Activated CD4-positive, alpha-beta T cell treated with anti-CD3 and anti-CD28 coated beads, Interleukin-2, amount 50 U/mL, for 16 hours (primary cell): ENCODE results near the gene CNTNAP2.

Experiments used
- DNase-seq: peaks from one replicate; pipeline ENCODE4 v3.0.0-alpha.2; 2020

The CNTNAP2 gene

DNA sequence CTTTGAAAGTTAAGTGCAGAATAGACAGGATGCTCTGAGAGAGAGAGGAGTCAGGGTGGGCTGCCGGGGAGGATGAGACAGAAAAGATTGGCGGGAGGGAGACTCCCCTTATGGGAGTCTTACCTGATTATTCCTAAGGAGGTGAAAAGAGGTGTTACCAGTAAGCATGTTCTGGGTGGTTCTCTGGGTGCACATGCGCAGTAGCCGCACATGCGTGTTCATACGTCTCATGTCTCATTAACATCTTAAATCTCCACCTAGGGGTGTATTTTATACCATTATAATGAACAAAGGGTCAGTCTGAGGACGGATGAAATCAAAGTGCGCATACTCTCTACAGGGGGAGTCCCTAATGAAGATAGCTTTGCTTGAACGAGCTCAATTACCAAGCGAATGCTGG lies 1881.0 kb downstream of the CNTNAP2 start:
- no peak for DNase-seq

DNA sequence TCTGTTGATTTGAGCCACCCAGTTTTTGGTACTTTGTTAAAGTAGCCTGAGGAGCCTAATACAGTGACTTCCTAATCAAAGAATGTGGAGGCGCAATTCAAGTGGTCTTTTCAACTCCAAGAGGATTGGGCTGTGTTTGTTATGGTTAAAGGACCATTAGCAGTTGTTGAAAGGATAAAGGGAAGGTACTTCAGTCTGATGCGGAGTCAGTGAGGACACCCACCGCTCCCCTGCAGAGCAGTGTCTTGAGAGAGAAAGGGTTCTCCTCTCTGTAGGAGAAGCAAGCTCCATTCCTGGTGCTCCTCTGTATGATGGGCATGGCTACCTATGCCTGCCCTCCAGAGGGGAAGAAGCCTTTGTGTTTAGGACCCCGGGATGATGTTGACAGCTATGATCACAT lies 1883.4 kb downstream of the CNTNAP2 start:
- DNase-seq: no peak

DNA sequence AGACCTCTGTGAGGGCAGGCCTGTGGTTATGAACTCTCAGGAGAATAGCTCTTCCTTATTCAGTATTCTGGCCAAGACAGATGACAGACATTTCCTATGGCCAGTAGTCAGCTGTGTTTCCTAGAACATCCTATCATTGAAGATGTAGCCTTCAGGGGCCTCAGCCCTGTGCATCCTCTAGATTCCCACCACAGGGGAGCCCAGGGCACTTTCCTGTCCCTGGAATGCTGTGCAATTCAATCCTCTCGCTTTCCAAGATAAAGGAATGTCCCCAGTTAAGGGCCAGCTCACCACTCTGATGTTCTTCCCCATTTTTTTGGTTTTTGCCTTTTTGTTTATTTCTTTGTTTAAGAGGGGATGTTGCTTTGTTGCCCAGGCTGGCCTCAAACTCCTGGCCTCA lies 1895.2 kb downstream of the CNTNAP2 start:
- no peak for DNase-seq

DNA sequence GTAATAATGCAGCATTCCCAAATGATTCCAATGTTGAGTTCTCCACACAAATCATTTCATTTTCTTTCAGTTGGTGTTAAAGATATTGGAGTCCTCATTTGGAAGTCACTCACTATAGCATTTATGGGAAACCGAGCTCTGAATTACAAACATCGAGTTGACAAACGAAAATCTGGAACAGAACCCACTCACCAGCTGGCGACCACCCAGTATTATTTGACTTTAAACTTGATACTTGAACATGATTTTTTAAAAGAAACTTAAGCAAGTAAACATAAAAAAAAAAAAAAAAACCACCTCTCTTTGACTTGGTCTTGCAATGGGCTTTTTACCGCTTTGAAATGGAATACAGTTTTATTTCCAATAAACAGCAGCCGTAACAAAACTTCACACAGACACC lies 1897.4 kb downstream of the CNTNAP2 start:
- no peak for DNase-seq

DNA sequence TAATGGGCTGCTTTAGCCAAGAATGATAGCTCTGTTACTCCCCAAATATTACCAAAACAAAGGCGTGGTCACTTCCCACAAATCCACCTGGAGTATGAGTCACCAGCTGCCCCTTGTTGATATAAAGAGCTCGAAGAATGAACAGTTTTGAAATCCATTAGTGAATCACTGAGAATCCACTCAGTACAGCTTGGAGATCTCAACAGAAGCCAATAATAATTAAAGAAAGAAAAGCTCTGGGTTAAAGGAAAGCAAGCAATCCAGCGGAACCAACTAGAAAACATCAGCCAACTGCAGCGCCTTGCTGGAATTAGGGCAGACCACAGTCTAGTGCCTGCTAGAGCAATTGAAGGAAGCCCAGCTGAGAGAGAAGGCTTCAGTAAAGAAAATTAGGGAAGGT lies 1897.9 kb downstream of the CNTNAP2 start:
- no peak for DNase-seq

DNA sequence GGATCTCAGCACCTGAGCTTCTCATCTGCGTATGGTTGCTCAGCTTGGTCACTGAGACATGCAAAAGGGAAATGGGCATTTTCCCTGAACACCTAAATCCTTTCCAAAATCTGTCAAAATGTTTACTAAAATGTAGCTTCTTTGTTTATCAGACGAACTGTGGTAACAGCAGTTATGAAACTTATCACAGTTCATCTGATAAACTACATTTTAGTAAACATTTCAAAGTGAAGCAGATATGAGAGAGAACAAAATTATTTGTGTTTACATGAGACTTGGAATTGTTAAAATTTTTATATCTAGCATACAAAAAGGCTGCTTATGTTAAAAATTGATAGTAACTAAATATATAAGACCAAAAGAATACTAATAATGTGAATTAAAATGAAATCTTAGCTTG lies 1900.5 kb downstream of the CNTNAP2 start:
- DNase-seq: no peak

DNA sequence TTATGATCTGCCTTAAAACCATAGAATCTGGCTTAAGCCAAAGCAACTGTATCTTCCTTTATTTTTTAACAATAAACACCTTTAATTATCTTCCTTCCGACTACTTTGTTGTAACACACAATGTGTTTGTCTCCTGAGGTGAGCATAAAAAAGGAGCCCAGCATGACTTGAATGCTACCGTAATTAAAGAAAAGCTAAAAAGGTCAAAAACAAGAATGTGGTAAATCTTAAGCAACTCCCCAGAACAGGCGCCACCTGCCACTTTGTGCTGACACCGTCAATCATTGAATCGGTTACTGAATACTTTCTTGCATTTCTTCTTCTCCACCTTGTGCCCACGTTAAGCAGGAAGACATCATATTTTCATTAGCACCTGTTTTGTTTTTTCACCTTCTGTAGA lies 1904.1 kb downstream of the CNTNAP2 start:
- no peak for DNase-seq

DNA sequence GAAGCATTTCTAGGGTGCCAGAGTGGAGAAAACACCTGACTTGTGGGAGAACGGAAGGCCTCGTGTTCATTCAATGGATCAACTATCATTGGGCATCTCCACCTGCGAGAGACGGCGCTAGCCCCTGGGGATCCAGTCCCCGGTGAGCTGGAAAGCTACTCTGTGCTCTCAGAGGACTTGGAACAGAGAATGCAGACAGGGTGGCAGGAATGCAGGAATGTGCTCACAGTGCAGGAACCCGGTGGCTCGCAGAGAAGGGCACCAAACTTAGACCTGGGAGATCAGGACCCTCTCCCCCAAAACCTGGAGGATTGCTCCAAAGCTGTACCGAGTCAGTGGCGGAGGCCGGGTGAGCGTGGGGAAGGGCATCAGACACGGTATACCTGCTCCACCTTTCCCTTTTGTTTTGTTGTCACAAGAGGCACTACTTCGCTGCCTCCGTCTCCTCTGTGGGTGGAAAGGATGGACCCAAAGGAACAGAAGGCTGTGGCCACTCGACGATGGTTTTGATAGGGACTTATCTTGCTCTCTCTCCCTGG lies 1905.0 kb downstream of the CNTNAP2 start:
- DNase-seq: no peak

DNA sequence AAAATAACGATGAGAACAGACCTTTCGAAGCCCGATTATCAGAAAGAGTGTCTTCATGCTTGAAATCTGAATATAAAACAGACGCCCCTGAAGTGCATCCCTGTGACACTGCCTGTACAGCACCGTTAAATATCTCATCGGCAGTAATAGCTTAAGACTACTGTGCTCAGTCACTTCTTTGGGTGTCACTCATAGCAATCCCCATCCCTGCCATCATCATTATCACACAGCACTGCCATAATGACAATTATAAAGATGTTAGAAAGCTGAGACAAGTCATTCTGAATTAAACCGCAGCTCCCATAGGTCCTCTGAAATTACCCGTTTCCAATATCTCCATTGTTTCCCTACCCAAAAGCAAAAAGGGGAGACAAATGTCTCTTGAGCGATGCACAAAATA lies 1906.2 kb downstream of the CNTNAP2 start:
- DNase-seq: no peak

DNA sequence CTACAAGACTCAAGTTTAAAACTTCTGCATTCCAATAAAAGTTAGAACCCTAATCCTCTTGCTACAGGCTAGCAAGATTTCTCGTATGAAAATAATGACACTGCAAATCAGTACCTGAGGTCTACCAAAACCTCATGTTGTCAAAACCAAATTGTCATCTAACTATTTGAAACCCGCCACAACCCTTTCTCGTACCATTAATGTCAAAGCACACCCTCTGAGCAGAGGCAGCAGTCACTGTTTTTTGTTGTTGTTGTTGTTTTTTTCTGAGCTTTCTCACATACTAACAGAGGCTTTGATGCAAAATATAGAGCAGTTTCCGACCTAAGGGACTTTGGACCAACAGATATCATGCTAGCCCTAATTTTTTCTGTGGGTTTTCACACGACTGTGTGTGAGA lies 1910.1 kb downstream of the CNTNAP2 start:
- DNase-seq: no peak

DNA sequence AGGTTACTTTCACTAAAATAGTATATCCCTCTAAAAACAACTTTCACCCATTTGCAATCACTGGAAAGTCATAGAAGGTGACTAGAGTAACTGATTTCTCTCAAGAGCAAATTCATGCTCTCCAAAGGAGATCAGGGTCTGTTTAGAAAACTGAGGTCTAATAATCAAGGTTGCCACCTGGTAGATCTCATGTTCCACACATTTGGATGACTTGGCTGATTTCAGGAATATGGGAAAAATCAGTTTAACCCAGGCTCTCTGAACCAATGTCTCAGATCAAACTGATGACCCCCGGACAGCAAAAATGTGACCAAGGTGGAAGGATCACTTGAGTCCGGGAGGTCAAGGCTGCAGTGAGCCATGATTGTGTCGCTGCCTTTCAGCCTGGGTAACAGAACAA lies 1911.6 kb downstream of the CNTNAP2 start:
- no peak for DNase-seq

DNA sequence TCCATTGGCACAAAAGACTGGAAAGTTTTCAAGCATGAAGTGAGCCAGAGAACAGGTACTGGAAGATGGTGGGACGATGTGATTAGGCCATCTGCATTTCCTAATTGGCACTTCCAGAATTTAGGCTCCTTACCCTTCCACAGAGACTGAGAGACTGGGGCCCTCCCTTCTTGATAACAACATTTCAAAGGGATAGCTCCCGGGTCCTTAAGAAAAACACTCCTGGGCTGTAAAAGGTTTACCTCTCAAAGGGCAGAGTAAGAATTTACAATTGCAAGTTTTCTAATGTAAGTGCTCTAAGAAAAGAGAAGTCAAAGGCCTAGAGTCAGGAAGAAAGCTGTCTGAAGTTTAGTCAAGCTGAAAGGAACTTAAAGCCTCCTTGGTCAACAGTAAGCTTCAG lies 1914.4 kb downstream of the CNTNAP2 start:
- DNase-seq: no peak

DNA sequence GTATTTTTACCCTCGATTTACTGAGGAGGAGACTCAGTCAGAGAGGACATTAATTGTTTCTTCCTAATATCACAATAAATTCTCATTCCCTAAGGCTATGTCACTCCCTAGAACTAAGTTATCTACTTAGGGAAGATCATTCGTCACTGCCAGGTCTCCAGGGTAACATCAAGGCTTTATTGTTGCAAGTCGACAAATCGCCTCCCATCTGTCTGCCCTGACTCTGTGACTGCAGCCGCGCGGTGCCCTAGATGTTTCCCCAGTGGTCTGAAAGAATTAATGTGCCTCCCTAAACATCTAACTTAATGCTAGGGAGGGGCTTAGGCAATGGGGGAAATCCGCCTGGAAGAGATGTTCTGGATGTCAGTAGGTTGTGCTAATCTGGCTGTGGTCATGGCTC lies 1915.2 kb downstream of the CNTNAP2 start:
- no peak for DNase-seq

DNA sequence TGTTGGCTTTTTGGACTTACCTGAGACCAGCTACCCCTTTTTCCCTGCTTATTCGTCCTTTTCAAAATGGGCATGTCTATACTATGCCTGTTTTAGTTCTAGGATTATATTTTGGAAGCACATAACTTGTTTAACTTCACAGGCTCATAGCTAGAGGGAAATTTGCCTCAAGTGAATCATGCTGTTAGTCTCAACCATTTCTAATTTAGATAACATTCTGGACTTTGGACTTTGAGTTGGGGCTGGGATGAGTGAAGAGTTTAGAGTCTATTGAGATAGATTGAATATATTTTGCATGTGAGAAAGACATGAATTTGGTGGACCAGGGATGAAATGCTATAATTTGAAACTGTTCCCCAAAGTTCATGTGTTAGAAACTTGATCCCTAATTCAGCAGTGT lies 1919.3 kb downstream of the CNTNAP2 start:
- DNase-seq: no peak

DNA sequence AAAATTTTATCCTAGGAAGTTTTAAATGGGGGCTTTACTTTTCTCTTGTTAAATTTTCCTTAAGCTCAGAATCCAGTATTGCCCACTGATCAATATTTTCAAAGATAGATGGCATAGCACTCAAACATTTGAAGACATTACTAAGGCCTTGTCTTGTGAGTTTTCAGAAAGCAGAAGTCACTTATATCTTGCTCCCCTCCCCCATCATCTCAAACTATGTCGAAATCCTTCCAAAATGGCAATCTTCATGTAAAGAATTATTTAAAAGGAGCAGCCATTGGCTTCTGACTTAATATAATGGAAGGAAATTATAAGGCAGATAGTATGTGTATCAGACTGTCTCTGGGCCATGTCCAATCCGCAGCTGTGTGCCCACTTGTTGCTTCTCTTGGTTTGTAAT lies 1920.4 kb downstream of the CNTNAP2 start:
- DNase-seq: no peak

DNA sequence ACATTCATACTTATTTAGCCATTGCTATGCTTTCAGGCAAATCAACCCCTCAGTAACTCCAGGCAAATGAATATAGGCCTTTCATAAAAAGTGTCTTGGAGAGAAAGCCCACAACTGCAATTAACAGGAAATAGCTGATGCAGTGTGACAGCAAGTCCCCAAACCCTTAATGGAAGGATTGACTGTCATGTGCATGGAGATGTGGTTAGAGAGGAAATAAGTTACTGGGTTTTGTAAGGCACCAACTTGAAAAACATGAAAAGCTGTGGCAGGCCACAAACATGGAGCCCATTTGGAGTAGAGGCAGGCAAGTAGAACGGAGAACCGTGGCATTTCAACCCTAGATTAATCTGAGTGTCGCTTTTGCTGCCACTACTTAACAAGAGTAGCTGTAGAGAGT lies 1924.6 kb downstream of the CNTNAP2 start:
- no peak for DNase-seq

DNA sequence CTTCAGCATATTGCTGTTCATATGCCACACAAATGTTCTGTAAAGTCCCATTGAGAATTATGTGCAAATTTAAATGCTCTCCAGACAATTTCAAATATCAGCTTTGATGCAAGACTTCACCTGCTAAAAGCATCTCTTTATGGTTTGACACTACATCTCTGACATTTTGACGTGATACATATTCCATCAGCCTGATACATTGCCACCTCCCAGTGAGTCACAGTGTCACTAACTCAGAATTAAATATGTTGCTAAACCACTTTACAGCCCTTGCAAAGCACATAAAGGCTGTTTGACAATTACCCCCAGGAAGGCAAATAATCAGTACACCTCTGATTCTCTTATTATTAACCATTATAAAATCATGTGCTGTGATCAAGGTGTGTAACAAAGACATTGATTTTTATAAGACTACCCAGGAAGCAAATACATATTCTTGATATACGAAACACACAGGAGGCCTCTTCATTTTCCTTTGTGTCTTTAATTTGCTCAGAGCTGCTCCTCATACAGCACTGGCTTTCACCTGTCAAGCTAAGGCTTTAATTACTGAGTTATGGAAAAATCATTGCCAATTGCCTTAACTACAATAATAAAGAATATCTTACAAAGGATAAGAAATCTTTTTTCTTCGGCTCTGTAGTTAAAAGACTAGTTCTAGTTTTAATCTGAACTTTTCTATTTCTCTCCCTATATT lies 1926.5 kb downstream of the CNTNAP2 start:
- no peak for DNase-seq

DNA sequence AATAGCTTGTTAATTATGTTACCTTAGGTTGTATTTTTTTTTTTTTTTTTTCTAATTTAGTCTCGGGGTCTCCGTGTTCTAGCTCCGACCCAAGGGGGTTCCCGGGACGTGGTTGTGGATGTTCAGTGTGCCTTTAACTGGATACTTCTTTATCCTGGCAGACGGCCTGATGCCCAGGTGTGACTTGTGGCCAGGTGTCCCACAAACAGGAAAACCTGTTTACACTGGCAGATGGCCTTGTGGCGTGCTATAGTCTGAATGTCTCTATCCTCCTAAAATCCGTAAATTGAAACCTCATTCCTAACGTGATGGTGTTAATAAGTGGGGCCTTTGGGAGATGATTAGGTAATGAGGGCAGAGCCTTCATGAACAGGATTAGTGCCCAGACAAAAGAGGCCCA lies 1927.6 kb downstream of the CNTNAP2 start:
- no peak for DNase-seq

DNA sequence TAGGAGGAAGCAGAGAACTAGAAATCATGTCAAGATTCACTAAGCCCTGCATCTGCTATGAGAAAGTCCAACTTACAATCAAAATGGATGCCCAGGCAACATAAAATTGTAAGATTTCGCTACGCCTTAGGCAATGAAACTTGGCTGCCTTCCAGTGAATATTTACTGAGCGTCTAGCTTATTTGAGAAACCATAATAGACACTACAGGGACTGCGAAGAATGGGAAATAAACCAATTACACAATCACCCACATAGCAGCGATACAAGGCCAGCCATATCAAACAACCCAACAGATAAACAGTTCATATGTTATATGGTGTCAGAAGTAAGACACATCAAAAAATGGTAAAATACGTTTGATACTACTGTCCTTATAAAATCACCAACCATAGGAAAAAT lies 1928.9 kb downstream of the CNTNAP2 start:
- DNase-seq: no peak

DNA sequence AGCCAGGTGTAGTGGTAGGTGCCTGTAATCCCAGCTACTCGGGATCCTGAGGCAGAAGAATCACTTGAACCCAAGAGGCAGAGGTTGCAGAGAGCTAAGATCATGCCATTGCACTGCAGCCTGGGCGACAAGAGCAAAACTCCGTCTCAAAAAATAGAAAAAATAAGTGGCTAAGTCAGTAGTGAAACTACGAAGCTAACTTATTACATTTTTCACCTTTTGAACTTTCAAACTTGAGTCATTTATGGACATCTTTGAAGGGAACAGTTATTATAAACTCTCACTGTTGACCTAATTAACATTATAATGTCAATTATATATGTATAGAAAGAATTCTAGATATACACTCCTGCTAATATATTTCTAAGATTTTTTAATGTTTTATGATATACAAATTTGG lies 1932.5 kb downstream of the CNTNAP2 start:
- no peak for DNase-seq

DNA sequence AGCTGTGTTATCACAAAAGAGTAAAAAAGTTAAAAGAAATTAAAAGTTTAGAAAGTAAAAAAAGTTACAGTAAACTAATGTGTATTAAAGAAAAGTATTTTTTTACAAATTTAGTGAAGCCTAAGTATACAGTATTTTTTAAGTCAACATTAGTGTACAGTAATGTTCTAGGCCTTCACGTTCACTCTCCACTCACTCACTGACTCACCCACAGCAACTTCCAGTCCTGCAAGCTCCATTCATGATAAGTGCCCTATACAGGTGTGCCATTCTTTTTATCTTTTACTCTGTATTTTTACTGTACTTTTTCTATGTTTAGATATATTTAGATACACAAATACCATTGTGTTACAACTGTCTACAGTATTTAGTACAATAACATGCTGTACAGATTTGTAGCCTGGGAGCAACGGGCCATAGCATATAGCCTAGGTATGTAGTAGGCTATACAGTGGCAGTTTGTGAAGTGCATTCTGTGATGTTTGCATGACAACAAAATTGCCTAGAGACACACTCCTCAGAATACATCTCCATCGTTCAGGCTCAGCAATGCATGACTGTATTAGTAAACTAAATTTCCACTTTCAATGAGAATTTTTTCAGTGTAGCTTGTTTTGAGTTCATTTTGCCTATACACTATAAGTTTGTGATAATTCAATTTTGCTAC lies 1934.0 kb downstream of the CNTNAP2 start:
- DNase-seq: no peak

DNA sequence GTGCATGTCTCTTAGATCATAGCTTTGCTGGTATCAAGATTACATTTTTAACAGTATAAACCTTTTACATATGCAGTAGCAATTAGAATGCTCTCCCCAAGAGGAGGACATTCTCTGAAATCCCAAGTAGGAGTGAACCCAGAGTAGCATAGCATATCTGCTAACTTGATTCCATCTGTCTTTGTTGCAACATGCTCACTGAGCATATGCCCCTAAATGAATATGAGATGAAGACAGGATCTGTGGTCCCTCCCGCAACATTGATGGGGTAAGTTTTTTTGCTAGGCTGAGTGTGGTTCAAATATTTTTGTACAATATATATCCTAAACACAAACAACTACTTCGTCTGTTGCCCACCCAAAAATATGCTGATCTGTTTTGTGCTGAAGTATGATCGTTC lies 1939.8 kb downstream of the CNTNAP2 start:
- no peak for DNase-seq

DNA sequence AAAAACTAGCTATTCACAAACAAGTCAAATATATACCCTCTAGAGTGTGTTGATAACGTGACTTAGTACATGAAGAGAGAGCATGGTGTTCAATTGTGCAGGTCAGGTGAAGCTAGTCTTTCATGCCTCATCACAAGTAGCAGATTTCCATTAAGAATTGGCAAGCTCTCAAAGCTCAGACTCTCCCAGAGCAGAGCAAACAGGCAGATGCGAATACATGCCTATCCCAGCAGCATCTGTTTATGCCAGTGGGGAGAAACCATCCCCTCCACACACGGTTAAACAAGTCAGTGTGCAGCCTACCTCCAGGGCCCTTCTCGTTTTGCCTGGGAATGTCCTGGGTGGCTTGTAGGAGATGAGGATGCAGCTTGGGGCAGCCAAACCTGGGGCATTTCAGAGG lies 1941.5 kb downstream of the CNTNAP2 start:
- no peak for DNase-seq

DNA sequence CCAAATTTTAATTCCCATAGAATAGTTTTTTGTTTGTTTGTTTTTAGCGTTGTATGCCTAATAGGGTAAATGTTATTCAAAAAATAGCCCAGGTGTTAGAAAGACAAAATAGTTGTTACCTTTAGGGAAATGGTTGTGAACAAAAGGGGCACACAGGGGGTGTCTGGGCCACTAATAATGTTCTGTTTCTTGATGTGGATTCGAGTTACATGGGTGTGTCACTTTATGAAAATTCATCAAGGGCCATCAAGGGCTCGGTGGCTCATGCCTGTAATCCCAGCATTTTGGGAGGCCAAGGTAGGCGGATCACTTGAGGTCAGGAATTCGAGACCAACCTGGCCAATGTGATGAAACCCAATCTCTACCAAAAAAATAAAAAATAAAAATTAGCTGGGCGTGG lies 1942.2 kb downstream of the CNTNAP2 start:
- DNase-seq: no peak

DNA sequence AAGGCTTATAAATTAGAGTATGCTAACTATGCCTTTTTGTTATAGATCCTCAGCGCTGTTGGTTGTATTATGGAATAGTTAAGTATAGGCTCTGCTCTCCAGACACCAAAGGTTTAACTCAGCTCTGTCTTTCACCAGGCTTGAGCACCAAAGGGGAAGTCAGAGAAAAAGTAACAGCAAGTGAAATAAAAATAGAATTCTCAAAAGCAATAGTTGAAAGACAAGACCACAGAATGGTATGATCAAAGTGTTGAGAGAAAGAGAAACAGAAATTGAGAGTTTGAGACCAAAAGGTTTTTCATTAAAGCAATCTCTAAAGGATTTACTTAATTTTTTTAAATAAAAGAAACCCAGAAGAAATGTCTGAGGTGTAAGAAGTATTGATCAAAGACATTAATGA lies 1944.1 kb downstream of the CNTNAP2 start:
- no peak for DNase-seq
